Stimulated activated CD4-positive, alpha-beta T cell treated with anti-CD3 and anti-CD28 coated beads, Interleukin-4, amount 100 ng/mL, for 1 hour (primary cell): ENCODE data around the gene ASB15.
A peak's percentile ranks its signal among the peaks of the same experiment; 100 is the strongest.
"Not testable (repeated sequence)": the region's sequence is repeated elsewhere in the genome, so short reads cannot be mapped to it uniquely, and the experiment has no call there.

Experiments used
- DNase-seq: peaks from one replicate; pipeline ENCODE4 v3.0.0-alpha.2; 2020

Gene ASB15

GRCh38 chr7:123601530-123601929 lies at the start of gene ASB15:
Gene ASB15 (plus strand): TSS chr7:123601821. CDS start chr7:123614503, 12,682 bp downstream.
- DNase-seq: no peak

GRCh38 chr7:123552134-123552533 lies 49.5 kb upstream of the ASB15 start:
- DNase-seq: not testable (repeated sequence)

GRCh38 chr7:123552641-123553040 lies 49.0 kb upstream of the ASB15 start:
- no peak for DNase-seq

- no peak for DNase-seq
These were observed 48.5 kb upstream of the ASB15 start for GRCh38 chr7:123553159-123553558.

- no peak for DNase-seq
These were observed 46.1 kb upstream of the ASB15 start for GRCh38 chr7:123555484-123555883.

GRCh38 chr7:123557016-123557397 lies 44.6 kb upstream of the ASB15 start:
- DNase-seq: no peak

GRCh38 chr7:123557398-123558288 lies 44.0 kb upstream of the ASB15 start, which contains the start of gene NDUFA5:
Gene NDUFA5 (minus strand): TSS chr7:123557818. CDS start chr7:123557795, 23 bp downstream.
- peak; percentile 91 for DNase-seq

- no peak for DNase-seq
These were observed 43.2 kb upstream of the ASB15 start for GRCh38 chr7:123558289-123558874.

- DNase-seq: no peak
These were observed 39.5 kb upstream of the ASB15 start for GRCh38 chr7:123562121-123562520.

GRCh38 chr7:123569352-123570010 lies 32.1 kb upstream of the ASB15 start:
- DNase-seq: no peak

GRCh38 chr7:123570390-123571182 lies 31.0 kb upstream of the ASB15 start:
- DNase-seq: no peak

- no peak for DNase-seq
These were observed 30.4 kb upstream of the ASB15 start for GRCh38 chr7:123571187-123571586.

- DNase-seq: no peak
These were observed 29.9 kb upstream of the ASB15 start for GRCh38 chr7:123571684-123572083.

GRCh38 chr7:123573341-123573740 lies 28.3 kb upstream of the ASB15 start:
- no peak for DNase-seq

GRCh38 chr7:123573896-123574467 lies 27.6 kb upstream of the ASB15 start:
- no peak for DNase-seq

GRCh38 chr7:123579416-123579815 lies 22.2 kb upstream of the ASB15 start:
- no peak for DNase-seq

- DNase-seq: no peak
These were observed 21.0 kb upstream of the ASB15 start for GRCh38 chr7:123580406-123581161.

- DNase-seq: no peak
These were observed 20.5 kb upstream of the ASB15 start for GRCh38 chr7:123581162-123581459.

GRCh38 chr7:123583821-123584220 lies 17.8 kb upstream of the ASB15 start:
- DNase-seq: no peak

GRCh38 chr7:123588376-123588775 lies 13.2 kb upstream of the ASB15 start:
- no peak for DNase-seq

GRCh38 chr7:123594813-123595241 lies 6.8 kb upstream of the ASB15 start:
- no peak for DNase-seq

GRCh38 chr7:123598657-123599056 lies 3.0 kb upstream of the ASB15 start:
- DNase-seq: no peak
